CD4-positive, alpha-beta memory T cell (primary cell): Measurements from ENCODE around the gene DDOST. TPM values are rescaled to one million over a fixed set of nuclear protein-coding genes. Genes with fewer than 3 reads are reported as not detected.
"Not testable (repeated sequence)": the region's sequence is repeated elsewhere in the genome, so short reads cannot be mapped to it uniquely, and the experiment has no call there.

Source experiments
- CTCF ChIA-PET: fragments of 350-600 bp; sonication (Branson Sonifier 250); formaldehyde crosslinking; loops from one replicate; lab custom pipeline; 2021; ENCODE audit warnings: inconsistent platforms; ENCODE audit not compliant: partially characterized antibody; lab: Charles Lee
- POLR2A ChIA-PET: fragments of 350-600 bp; sonication (Branson Sonifier 250); formaldehyde crosslinking; loops from one replicate; lab custom pipeline; 2021; ENCODE audit not compliant: partially characterized antibody; lab: Charles Lee
- DNase-seq, 5 donors: peaks; one replicate each; pipeline versions ENCODE4 v3.0.0 to v3.0.0-alpha.2; 2020 to 2022; ENCODE audit warnings: mixed read lengths in 1 of 5
- H3K27ac ChIP-seq: one replicate; pipeline ENCODE4 v1.7.0; 2013; ENCODE audit warnings: low read depth, low read length
- H3K27me3 ChIP-seq: 2 replicates; pipeline ENCODE4 v1.7.0; 2013; ENCODE audit warnings: mild to moderate bottlenecking, low read length, moderate library complexity; ENCODE audit not compliant: insufficient read depth
- H3K36me3 ChIP-seq: 2 replicates; pipeline ENCODE4 v1.7.0; 2013; ENCODE audit warnings: mild to moderate bottlenecking, low read length, moderate library complexity; ENCODE audit not compliant: insufficient read depth
- H3K4me1 ChIP-seq: 2 replicates; pipeline ENCODE4 v1.7.0; 2013; ENCODE audit warnings: mild to moderate bottlenecking, low read length, moderate library complexity; ENCODE audit not compliant: insufficient read depth
- H3K4me3 ChIP-seq, 2 donors: one replicate each; pipeline ENCODE4 v1.7.0; 2013; ENCODE audit warnings: low read length in 2 of 2, mild to moderate bottlenecking in 1 of 2
- H3K9me3 ChIP-seq, 2 donors: one replicate each; pipeline ENCODE4 v1.7.0; 2013; ENCODE audit warnings: low read length in 2 of 2, control low read depth in 1 of 2; ENCODE audit not compliant: control insufficient read depth in 1 of 2
- H3K27ac Mint-ChIP-seq, 7 donors: one replicate each; pipeline ENCODE4 v1.8.0; 2020 to 2021; ENCODE audit warnings: mixed read lengths in 7 of 7, mild to moderate bottlenecking in 6 of 7, inconsistent platforms in 3 of 7, moderate library complexity in 3 of 7
- H3K27me3 Mint-ChIP-seq, 2 donors: one replicate each; pipeline ENCODE4 v1.8.0; 2020 to 2021; ENCODE audit warnings: mixed read lengths in 2 of 2
- H3K36me3 Mint-ChIP-seq, 2 donors: one replicate each; pipeline ENCODE4 v1.8.0; 2020 to 2021; ENCODE audit warnings: mixed read lengths in 2 of 2, inconsistent platforms in 1 of 2, mild to moderate bottlenecking in 1 of 2
- H3K4me1 Mint-ChIP-seq, 4 donors: one replicate each; pipeline ENCODE4 v1.8.0; 2020 to 2021; ENCODE audit warnings: mixed read lengths in 4 of 4, mild to moderate bottlenecking in 1 of 4
- H3K4me3 Mint-ChIP-seq, 8 donors: one replicate each; pipeline ENCODE4 v1.8.0; 2020 to 2021; ENCODE audit warnings: mixed read lengths in 8 of 8, mild to moderate bottlenecking in 7 of 8, moderate library complexity in 6 of 8, inconsistent platforms in 3 of 8
- H3K9me3 Mint-ChIP-seq, 8 donors: one replicate each; pipeline ENCODE4 v1.8.0; 2020 to 2021; ENCODE audit warnings: mixed read lengths in 8 of 8, mild to moderate bottlenecking in 5 of 8, inconsistent platforms in 3 of 8, moderate library complexity in 1 of 8
- intact Hi-C: fragments of 100-400 bp; cut with micrococcal nuclease; formaldehyde crosslinking; loops from one replicate; pipeline ENCODE4 v1.15.1; 2023
- polyA plus RNA-seq, 2 donors: library from polyadenylated mRNA; unstranded; fragments of 300-500 nt; fragmentation: Illumina TruSeq; gene quantifications; one replicate each; pipeline ENCODE4 v1.2.3, GENCODE V29; 2021
- total RNA-seq, 2 experiments: library from RNA; stranded (reverse); gene quantifications; one replicate each; pipeline ENCODE4 v1.2.3, GENCODE V29; 2021

Gene DDOST
- total and polyA plus RNA-seq, 4 experiments from 2014 or later = 133 to 405 (median 184) TPM

DNA sequence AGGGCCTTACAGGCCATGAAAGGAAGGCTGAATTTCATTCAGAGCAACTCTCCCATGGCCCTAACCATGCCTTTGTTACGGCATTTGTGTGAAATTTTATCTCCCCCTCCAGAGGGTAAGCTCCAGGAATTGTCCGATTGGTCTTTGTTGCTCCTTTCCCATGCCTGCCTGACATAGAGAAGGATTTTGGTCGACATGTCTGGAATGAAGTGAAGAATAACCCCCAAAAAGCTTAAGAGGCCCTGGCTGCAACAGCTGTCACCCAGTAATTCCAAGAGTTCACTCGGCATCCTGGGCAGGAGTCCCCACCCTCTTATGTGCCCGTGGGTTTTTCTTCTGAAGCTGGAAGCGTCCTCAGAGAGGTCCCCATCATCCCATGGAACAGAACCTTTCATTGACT, 51.6 kb downstream of the DDOST start:
- Mint-ChIP-seq H3K36me3 (no peaks in the 10 kb centered on the region), H3K9me3 (no peaks in the 10 kb centered on the region), H3K27ac (no peak overlapping the region), H3K27me3 (peaks cover 3 to 4% of the 10 kb centered on the region in 2 donors), H3K4me3 (no peak overlapping the region), H3K4me1 (no peaks in the 10 kb centered on the region)
- DNase-seq = no peak
- Histone ChIP-seq H3K9me3 (no peaks in the 10 kb centered on the region), H3K36me3 (no peaks in the 10 kb centered on the region), H3K4me3 (no peak overlapping the region), H3K4me1 (no peaks in the 10 kb centered on the region), H3K27ac (no peak overlapping the region), H3K27me3 (no peaks in the 10 kb centered on the region)
- CTCF ChIA-PET = no interaction called here
- POLR2A ChIA-PET = no interaction called here
- intact Hi-C loops = no loop called here

DNA sequence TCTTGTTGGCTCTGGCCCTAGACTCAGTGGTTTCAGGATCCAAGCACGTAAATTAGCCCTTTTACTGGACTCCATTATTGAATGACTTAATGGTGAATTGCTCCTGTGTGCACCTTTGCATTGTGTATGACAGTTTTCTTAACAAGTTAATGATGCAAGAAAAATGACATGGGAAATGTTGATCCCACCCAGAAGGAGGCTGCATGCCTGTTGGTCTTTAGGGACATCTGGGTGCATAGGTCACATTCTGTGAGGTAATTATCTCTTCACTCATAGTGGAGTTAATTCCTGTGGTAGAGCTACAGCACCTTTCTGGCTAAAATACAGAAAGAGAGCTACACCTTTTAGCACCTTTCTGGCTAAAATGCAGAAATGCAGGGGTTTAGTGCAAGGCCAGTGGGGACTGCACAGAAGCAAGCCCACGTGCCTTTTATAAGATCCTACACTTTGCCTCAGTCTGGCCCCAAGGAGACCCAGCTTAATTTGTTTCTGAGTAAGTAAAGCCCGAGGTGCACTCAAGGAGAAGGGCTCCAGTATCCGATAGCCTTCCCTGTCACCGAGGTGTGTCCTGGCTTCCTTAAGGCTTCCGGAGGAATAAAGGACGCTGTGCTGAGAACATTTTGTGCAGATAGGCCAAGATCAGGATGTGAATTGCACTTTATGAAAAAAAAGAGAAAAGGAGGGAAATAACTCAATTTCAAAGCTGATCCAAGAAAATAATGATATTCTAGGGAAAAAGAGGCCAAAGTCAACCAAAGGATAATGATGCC, 54.2 kb downstream of the DDOST start:
- H3K36me3 Mint-ChIP-seq, intact Hi-C loops, H3K27me3 Mint-ChIP-seq, H3K4me3 ChIP-seq, H3K36me3 ChIP-seq, H3K27ac Mint-ChIP-seq, H3K4me3 Mint-ChIP-seq, H3K4me1 Mint-ChIP-seq, H3K9me3 Mint-ChIP-seq, H3K4me1 ChIP-seq, CTCF ChIA-PET, POLR2A ChIA-PET, DNase-seq, H3K9me3 ChIP-seq, H3K27me3 ChIP-seq, H3K27ac ChIP-seq: not testable (repeated sequence)

DNA sequence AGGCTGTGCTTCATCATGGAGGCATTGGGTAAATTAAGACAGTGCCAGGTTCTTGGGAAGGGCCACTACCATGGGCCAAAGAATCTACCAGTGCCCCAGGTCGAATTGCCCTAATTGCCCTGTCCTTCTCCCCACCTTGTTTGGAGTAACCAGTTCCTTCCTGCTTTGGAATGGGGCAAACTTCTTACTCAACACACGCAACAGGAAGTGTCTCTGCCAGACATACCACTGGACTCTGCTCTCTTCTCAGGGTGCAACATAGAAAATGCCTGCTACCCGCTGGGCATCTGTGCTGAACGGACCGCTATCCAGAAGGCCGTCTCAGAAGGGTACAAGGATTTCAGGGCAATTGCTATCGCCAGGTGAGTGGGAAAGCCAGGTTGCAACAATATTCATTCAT, 56.5 kb downstream of the DDOST start:
- Histone ChIP-seq H3K27ac (no peak overlapping the region), H3K4me1 (no peaks in the 10 kb centered on the region), H3K27me3 (no peaks in the 10 kb centered on the region), H3K4me3 (no peak overlapping the region), H3K36me3 (no peaks in the 10 kb centered on the region), H3K9me3 (no peaks in the 10 kb centered on the region)
- Mint-ChIP-seq H3K27ac (peak overlapping the region in 1 of 7 donors; percentile 13), H3K4me3 (no peak overlapping the region), H3K9me3 (peaks cover 0 to 2% (median 0%) of the 10 kb centered on the region in 8 donors), H3K36me3 (no peaks in the 10 kb centered on the region), H3K27me3 (peaks cover 1 to 5% of the 10 kb centered on the region in 2 donors), H3K4me1 (no peaks in the 10 kb centered on the region)
- no peak for DNase-seq
- intact Hi-C loops = no loop called here
- ChIA-PET POLR2A (no interaction called here), CTCF (no interaction called here)

DNA sequence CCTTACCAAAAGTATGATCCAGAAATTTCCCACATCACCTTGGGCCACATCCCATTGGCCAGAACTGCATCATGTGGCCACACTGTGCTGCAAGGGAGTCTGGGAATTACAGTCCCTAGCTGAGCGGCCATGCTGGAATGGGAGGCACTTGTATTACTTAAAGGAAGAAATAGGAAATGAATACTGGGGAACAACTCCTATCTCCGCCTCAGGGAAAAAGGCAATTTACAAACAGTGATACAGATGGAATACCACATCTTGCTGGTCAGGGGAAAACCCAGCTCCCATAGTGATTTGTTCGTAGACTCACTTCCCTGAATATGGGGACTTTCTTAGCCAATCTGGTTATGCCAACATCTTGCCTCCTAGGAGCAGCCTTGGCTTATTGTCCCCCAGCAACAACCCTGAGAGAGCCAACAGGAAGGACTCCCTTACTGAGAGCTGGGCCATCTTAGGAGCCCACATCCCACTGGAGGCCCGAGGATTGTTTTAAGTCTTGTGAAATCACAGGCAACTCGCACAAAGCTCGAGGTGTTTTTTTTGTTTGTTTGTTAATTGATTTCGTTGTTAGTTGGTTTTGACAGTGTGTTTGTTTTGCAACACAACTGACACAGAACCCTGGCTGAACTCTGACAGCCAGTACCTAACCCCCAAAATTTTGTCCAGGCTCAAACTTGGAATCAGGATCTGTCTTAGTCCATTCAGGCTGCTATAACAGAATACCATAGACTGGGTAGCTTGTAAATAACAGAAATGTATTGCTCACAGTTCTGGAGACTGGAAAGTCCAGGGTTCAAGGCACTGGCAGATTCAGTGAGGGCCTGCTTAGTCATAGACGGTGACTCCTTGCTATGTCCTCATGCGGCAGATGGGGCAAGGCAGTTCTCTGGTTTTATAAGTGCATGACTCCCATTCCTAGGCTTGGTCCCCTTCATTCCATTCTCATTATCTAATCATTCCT, 57.4 kb downstream of the DDOST start:
- H3K36me3 Mint-ChIP-seq = no peaks in the 10 kb centered on the region
- no peak overlapping the region for H3K27ac Mint-ChIP-seq
- DNase-seq = no peak
- intact Hi-C loops = no loop called here
- Histone ChIP-seq H3K4me1 (no peaks in the 10 kb centered on the region), H3K4me3 (no peak overlapping the region), H3K27me3 (no peaks in the 10 kb centered on the region), H3K27ac (no peak overlapping the region), H3K9me3 (no peaks in the 10 kb centered on the region), H3K36me3 (no peaks in the 10 kb centered on the region)
- H3K9me3 Mint-ChIP-seq = peaks cover 0 to 2% (median 0%) of the 10 kb centered on the region in 8 donors
- CTCF ChIA-PET = no interaction called here
- H3K27me3 Mint-ChIP-seq = peaks cover 4 to 5% of the 10 kb centered on the region in 2 donors
- no peaks in the 10 kb centered on the region for H3K4me1 Mint-ChIP-seq
- POLR2A ChIA-PET = no interaction called here
- H3K4me3 Mint-ChIP-seq = no peak overlapping the region

DNA sequence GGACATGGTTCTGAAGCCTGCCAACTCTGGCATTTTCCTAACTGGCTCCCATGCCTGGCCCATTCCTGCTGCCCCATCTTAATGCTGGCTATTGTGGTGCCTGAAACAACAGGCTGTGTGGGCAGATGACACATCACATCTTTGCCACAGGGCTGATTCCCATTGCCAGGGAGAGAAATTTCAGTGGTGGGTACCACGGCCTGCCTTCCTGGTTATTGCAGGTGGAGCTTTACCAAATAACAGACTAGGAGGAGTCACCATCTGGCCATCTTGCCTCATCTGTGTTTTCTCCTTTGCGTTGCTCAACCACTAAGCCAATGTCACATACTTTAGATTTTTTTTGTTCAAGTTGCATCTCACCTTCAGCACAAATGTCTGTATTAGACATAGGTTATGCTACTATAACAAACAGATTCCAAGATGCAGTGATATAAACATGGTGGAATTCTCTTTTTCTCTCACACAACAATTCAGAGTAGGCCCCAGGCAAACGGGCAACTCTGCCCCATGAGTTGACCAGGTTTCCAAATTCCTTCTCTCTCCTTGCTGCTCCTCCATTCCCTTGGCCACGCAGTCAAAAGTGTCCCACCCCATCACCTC, 58.2 kb downstream of the DDOST start:
- H3K4me3 ChIP-seq = no peak overlapping the region
- no peaks in the 10 kb centered on the region for H3K27me3 ChIP-seq
- no peak overlapping the region for H3K27ac ChIP-seq
- no peak for DNase-seq
- CTCF ChIA-PET = no interaction called here
- Mint-ChIP-seq H3K27me3 (peaks cover 4 to 5% of the 10 kb centered on the region in 2 donors), H3K36me3 (no peaks in the 10 kb centered on the region), H3K4me3 (no peak overlapping the region), H3K27ac (no peak overlapping the region), H3K4me1 (no peaks in the 10 kb centered on the region), H3K9me3 (peaks cover 0 to 5% (median 0%) of the 10 kb centered on the region in 8 donors)
- no peaks in the 10 kb centered on the region for H3K36me3 ChIP-seq
- POLR2A ChIA-PET = no interaction called here
- no peaks in the 10 kb centered on the region for H3K4me1 ChIP-seq
- intact Hi-C loops = no loop called here
- no peaks in the 10 kb centered on the region for H3K9me3 ChIP-seq

Other genes with a start within 250 kb of the DDOST start
- 1 to 10 TPM; 5.5 to 6.5 TPM for gene CAMK2N1, start 175.2 kb downstream of the DDOST start, total RNA-seq
- gene CAMK2N1, start 175.2 kb downstream of the DDOST start, polyA plus RNA-seq = under 1 TPM; 0.32 to 0.84 TPM
- 10 to 100 TPM; 21.4 to 22.2 TPM for gene MUL1, start 153.2 kb downstream of the DDOST start, total RNA-seq
- gene MUL1, start 153.2 kb downstream of the DDOST start, polyA plus RNA-seq = 10 to 100 TPM; 30.4 to 44.4 TPM
- not detected for gene FAM43B, start 108.8 kb downstream of the DDOST start, total RNA-seq
- gene FAM43B, start 108.8 kb downstream of the DDOST start, polyA plus RNA-seq = not detected
- gene CDA, start 72.3 kb downstream of the DDOST start, total RNA-seq = not detected
- gene CDA, start 72.3 kb downstream of the DDOST start, polyA plus RNA-seq = not detected
- gene PINK1, start 27.9 kb downstream of the DDOST start, total RNA-seq = 10 to 100 TPM; 19.5 to 21.7 TPM
- 10 to 100 TPM; 19.0 to 24.2 TPM for gene PINK1, start 27.9 kb downstream of the DDOST start, polyA plus RNA-seq
- gene KIF17, start 56.6 kb upstream of the DDOST start, total RNA-seq = not detected
- gene KIF17, start 56.6 kb upstream of the DDOST start, polyA plus RNA-seq = not detected
- under 1 TPM in 1 of 2 experiments, not detected in 1; 0.38 TPM for gene SH2D5, start 71.3 kb upstream of the DDOST start, total RNA-seq
- gene SH2D5, start 71.3 kb upstream of the DDOST start, polyA plus RNA-seq = not detected
- 100 to 1,000 TPM; 352 to 366 TPM for gene HP1BP3, start 125.9 kb upstream of the DDOST start, total RNA-seq
- 100 to 1,000 TPM; 202 to 208 TPM for gene HP1BP3, start 125.9 kb upstream of the DDOST start, polyA plus RNA-seq